Mesothelial cell of epicardium (in vitro differentiated cells): ENCODE results near the gene ADRA2C. TPM values are rescaled to one million over a fixed set of nuclear protein-coding genes. Genes with fewer than 3 reads are reported as not detected.

Source experiments
- DNase-seq, 2 experiments: peaks; one replicate each; pipeline ENCODE4 v3.0.0; 2021; ENCODE audit warnings: low spot score in 2 of 2; ENCODE audit not compliant: unreplicated experiment in 2 of 2
- H3K27ac Mint-ChIP-seq: 2 replicates; pipeline ENCODE4 v1.8.0; 2021; ENCODE audit warnings: mixed read lengths
- H3K27me3 Mint-ChIP-seq: 2 replicates; pipeline ENCODE4 v1.8.0; 2021; ENCODE audit warnings: low read depth, mixed read lengths
- H3K36me3 Mint-ChIP-seq: 2 replicates; pipeline ENCODE4 v1.8.0; 2021; ENCODE audit warnings: mixed read lengths
- H3K4me1 Mint-ChIP-seq: 2 replicates; pipeline ENCODE4 v1.8.0; 2021; ENCODE audit warnings: mixed read lengths
- H3K4me3 Mint-ChIP-seq: 2 replicates; pipeline ENCODE4 v1.8.0; 2021; ENCODE audit warnings: mild to moderate bottlenecking, moderate library complexity, mixed read lengths
- H3K9me3 Mint-ChIP-seq: 2 replicates; pipeline ENCODE4 v1.8.0; 2021; ENCODE audit warnings: mixed read lengths
- CTCF ChIP-seq: fragments of 200-600 bp; sonication (generic); IDR thresholded peaks from one replicate; pipeline ENCODE4 v1.5.0; 2021; ENCODE audit warnings: antibody characterized with exemption; ENCODE audit not compliant: unreplicated experiment
- total RNA-seq: library from RNA; stranded (reverse); gene quantifications from 3 replicates; pipeline ENCODE4 v1.2.1, GENCODE V29; 2021

ADRA2C gene
- total RNA-seq, 1 donor from 2014 or later: 2.1 TPM

- no peak for TF ChIP-seq CTCF
- Mint-ChIP-seq H3K27me3 (peaks cover 42% of the 10 kb centered on the region), H3K9me3 (no peaks in the 10 kb centered on the region), H3K36me3 (no peaks in the 10 kb centered on the region), H3K4me1 (peaks cover 12% of the 10 kb centered on the region), H3K4me3 (no peak overlapping the region), H3K27ac (no peak overlapping the region)
- no peak for DNase-seq
Measured at GRCh38 chr4:3807311-3807710, 41.1 kb downstream of the ADRA2C start.

GRCh38 chr4:3807822-3808496 lies 41.8 kb downstream of the ADRA2C start:
- Mint-ChIP-seq H3K27ac (no peak overlapping the region), H3K36me3 (no peaks in the 10 kb centered on the region), H3K9me3 (no peaks in the 10 kb centered on the region), H3K4me3 (no peak overlapping the region), H3K27me3 (peaks cover 42% of the 10 kb centered on the region), H3K4me1 (peaks cover 10% of the 10 kb centered on the region)
- DNase-seq: no peak
- no peak for TF ChIP-seq CTCF

- H3K4me1 Mint-ChIP-seq: peaks cover 8% of the 10 kb centered on the region
- peaks cover 42% of the 10 kb centered on the region for H3K27me3 Mint-ChIP-seq
- no peak for TF ChIP-seq CTCF
- no peak overlapping the region for H3K27ac Mint-ChIP-seq
- H3K36me3 Mint-ChIP-seq: no peaks in the 10 kb centered on the region
- no peak overlapping the region for H3K4me3 Mint-ChIP-seq
- no peaks in the 10 kb centered on the region for H3K9me3 Mint-ChIP-seq
- no peak for DNase-seq
Measured at GRCh38 chr4:3808597-3808996, 42.4 kb downstream of the ADRA2C start.

- H3K4me1 Mint-ChIP-seq: peaks cover 8% of the 10 kb centered on the region
- peaks cover 42% of the 10 kb centered on the region for H3K27me3 Mint-ChIP-seq
- no peak overlapping the region for H3K4me3 Mint-ChIP-seq
- TF ChIP-seq CTCF: no peak
- H3K27ac Mint-ChIP-seq: no peak overlapping the region
- H3K9me3 Mint-ChIP-seq: no peaks in the 10 kb centered on the region
- no peak for DNase-seq
- H3K36me3 Mint-ChIP-seq: no peaks in the 10 kb centered on the region
Measured at GRCh38 chr4:3809028-3809427, 42.8 kb downstream of the ADRA2C start.

GRCh38 chr4:3809451-3810110 lies 43.4 kb downstream of the ADRA2C start:
- Mint-ChIP-seq H3K4me3 (no peak overlapping the region), H3K9me3 (no peaks in the 10 kb centered on the region), H3K36me3 (no peaks in the 10 kb centered on the region), H3K27ac (no peak overlapping the region), H3K4me1 (peaks cover 8% of the 10 kb centered on the region), H3K27me3 (peaks cover 42% of the 10 kb centered on the region)
- DNase-seq: no peak
- TF ChIP-seq CTCF: no peak
